ENCODE data around the gene VAT1L. TPM values are rescaled to one million over a fixed set of nuclear protein-coding genes. Genes with fewer than 3 reads are reported as not detected.

The VAT1L gene
- total RNA-seq, 3 donors from 2014 or later (not counting 1 experiment from before 2014, with no cell fraction given): not detected

DNA sequence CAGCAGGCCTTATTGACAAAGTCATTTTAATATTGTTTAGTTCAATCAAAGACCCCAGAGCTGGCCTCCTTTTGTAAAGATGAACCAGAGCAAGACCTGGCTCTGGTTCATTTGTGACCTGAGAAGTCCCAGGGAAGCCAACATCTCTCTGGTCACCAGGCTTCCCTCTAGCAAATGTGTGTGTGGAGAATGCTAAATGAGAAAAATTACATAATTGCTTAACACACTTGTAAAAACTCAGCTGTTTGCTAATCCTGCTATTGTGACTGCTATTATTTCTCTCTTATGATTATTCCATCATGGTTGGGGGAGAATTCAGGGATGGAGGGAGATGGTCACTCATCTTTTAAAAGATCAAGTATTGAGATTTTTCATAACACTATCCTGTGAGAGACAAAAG is 139.7 kb downstream of the VAT1L start:
- Histone ChIP-seq H3K9me3 (ENCODE audit: control insufficient read depth, insufficient read depth, low read length) (no peaks in the 10 kb centered on the region), H3K36me3 (ENCODE audit: control insufficient read depth, insufficient read depth, low read length) (no peaks in the 10 kb centered on the region), H3K27ac (ENCODE audit: low read length) (no peak overlapping the region), H3K27me3 (ENCODE audit: control insufficient read depth, insufficient read depth, low read length) (no peaks in the 10 kb centered on the region), H3K4me1 (ENCODE audit: control insufficient read depth, insufficient read depth, low read length) (no peaks in the 10 kb centered on the region), H3K4me3 (ENCODE audit: low read length) (no peak overlapping the region)
- intact Hi-C loops (cut with micrococcal nuclease): no loop called here
- TF ChIP-seq, protein P1, sequence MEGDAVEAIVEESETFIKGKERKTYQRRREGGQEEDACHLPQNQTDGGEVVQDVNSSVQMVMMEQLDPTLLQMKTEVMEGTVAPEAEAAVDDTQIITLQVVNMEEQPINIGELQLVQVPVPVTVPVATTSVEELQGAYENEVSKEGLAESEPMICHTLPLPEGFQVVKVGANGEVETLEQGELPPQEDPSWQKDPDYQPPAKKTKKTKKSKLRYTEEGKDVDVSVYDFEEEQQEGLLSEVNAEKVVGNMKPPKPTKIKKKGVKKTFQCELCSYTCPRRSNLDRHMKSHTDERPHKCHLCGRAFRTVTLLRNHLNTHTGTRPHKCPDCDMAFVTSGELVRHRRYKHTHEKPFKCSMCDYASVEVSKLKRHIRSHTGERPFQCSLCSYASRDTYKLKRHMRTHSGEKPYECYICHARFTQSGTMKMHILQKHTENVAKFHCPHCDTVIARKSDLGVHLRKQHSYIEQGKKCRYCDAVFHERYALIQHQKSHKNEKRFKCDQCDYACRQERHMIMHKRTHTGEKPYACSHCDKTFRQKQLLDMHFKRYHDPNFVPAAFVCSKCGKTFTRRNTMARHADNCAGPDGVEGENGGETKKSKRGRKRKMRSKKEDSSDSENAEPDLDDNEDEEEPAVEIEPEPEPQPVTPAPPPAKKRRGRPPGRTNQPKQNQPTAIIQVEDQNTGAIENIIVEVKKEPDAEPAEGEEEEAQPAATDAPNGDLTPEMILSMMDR (IDR thresholded peaks at IDR 0.05): no peak
- peaks cover 0 to 2% of the 10 kb centered on the region in 2 donors for H3K27me3 Mint-ChIP-seq (ENCODE audit: low read depth in 2 of 2)
- DNase-seq (no peak), ATAC-seq (no peak)
- H3K4me3 Mint-ChIP-seq: no peak overlapping the region
- H3K9me3 Mint-ChIP-seq: no peaks in the 10 kb centered on the region
- no peak overlapping the region for H3K27ac Mint-ChIP-seq
- no peaks in the 10 kb centered on the region for H3K36me3 Mint-ChIP-seq
- no peaks in the 10 kb centered on the region for H3K4me1 Mint-ChIP-seq

DNA sequence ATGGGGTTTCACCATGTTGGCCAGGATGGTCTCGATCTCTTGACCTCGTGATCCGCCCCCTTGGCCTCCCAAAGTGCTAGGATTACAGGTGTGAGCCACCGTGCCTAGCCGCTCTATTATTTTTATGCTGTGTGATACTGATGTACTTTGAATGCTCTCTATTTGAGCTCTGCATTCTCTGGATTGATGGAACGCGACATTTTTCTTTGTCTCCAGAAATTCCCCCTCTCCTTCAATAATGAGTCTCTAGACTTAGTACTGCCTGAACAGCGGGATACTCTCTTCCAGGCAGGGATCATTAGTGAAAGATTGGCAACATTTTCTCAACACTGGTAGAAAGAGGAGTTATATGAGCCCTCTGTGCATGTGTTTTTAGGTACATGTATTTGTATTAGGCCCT is 140.6 kb downstream of the VAT1L start:
- Histone ChIP-seq H3K27me3 (ENCODE audit: control insufficient read depth, insufficient read depth, low read length) (no peaks in the 10 kb centered on the region), H3K9me3 (ENCODE audit: control insufficient read depth, insufficient read depth, low read length) (no peaks in the 10 kb centered on the region), H3K4me1 (ENCODE audit: control insufficient read depth, insufficient read depth, low read length) (no peaks in the 10 kb centered on the region), H3K27ac (ENCODE audit: low read length) (no peak overlapping the region), H3K4me3 (ENCODE audit: low read length) (no peak overlapping the region), H3K36me3 (ENCODE audit: control insufficient read depth, insufficient read depth, low read length) (no peaks in the 10 kb centered on the region)
- no peaks in the 10 kb centered on the region for H3K36me3 Mint-ChIP-seq
- WGBS (ENCODE audit: insufficient coverage): 95% methylated on average over 8 of the region's 8 CpGs
- no peak overlapping the region for H3K27ac Mint-ChIP-seq
- no peaks in the 10 kb centered on the region for H3K4me1 Mint-ChIP-seq
- no peaks in the 10 kb centered on the region for H3K9me3 Mint-ChIP-seq
- intact Hi-C loops (cut with micrococcal nuclease): no loop called here
- TF ChIP-seq, protein P1 (IDR thresholded peaks at IDR 0.05): no peak
- peaks cover 8 to 10% of the 10 kb centered on the region in 2 donors for H3K27me3 Mint-ChIP-seq (ENCODE audit: low read depth in 2 of 2)
- H3K4me3 Mint-ChIP-seq: no peak overlapping the region
- ATAC-seq (no peak), DNase-seq (no peak)

DNA sequence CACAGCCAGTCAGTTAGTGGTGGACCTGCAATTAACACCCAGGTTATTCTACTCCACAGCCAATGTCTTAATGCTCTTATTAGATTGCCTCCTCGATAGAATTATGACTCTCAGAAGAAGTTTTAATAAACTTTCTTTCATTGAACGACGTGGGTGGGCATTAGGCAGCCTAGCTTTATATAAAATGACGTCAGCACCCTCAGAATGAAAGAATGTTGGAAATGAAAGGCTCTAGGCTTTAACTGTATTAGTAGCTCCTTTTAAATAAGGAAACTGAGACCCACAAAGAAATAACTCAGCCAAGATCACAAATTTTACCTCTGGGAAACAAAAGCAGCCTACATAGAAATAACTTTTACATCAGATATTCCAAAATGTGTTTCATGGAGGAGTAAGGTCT is 142.7 kb downstream of the VAT1L start:
- Histone ChIP-seq H3K4me3 (ENCODE audit: low read length) (no peak overlapping the region), H3K9me3 (ENCODE audit: control insufficient read depth, insufficient read depth, low read length) (no peaks in the 10 kb centered on the region), H3K36me3 (ENCODE audit: control insufficient read depth, insufficient read depth, low read length) (no peaks in the 10 kb centered on the region), H3K27ac (ENCODE audit: low read length) (no peak overlapping the region), H3K27me3 (ENCODE audit: control insufficient read depth, insufficient read depth, low read length) (no peaks in the 10 kb centered on the region), H3K4me1 (ENCODE audit: control insufficient read depth, insufficient read depth, low read length) (no peaks in the 10 kb centered on the region)
- Mint-ChIP-seq H3K36me3 (no peaks in the 10 kb centered on the region), H3K4me3 (no peak overlapping the region), H3K4me1 (no peaks in the 10 kb centered on the region), H3K27me3 (ENCODE audit: low read depth in 2 of 2) (peaks cover 9 to 10% of the 10 kb centered on the region in 2 donors), H3K9me3 (no peaks in the 10 kb centered on the region), H3K27ac (no peak overlapping the region)
- no peak for ATAC-seq
- WGBS (ENCODE audit: insufficient coverage): 88% methylated on average over 4 of the region's 4 CpGs
- intact Hi-C loops (cut with micrococcal nuclease): no loop called here
- TF ChIP-seq, protein P1 (IDR thresholded peaks at IDR 0.05): no peak
- DNase-seq: no peak

DNA sequence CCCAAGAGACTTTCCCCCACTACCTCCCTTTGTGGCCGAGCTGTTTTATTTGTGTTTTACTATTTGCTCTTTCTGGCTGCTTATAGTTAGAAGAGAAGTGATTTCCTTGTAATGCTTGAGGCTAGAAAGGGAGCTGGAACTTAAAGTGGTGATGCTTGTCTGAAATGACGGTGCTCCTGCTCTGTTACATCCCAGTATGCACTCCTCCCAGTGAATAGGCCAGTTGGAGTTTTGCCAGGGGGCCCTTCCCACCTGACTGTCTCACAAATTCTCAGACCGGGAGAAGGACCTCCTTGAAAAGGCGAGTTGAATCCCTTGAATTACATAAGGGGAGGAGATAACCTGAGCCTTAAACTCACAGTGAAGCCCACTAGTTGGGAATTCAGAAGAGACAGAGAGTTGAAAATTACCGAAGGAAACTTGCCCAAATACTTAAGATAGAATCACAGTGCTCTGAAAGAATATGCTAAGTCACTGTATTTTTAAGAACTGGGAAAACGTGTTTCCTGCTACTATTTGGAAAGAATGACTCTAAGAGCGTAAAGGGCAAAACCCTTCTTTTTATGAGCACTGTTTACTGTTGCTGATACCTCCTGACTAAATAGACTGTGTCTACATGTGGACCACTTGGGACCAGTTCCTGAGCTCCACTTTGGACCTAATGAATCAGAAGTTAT is 149.2 kb downstream of the VAT1L start:
- Histone ChIP-seq H3K27me3 (ENCODE audit: control insufficient read depth, insufficient read depth, low read length) (no peaks in the 10 kb centered on the region), H3K4me3 (ENCODE audit: low read length) (no peak overlapping the region), H3K27ac (ENCODE audit: low read length) (no peak overlapping the region), H3K9me3 (ENCODE audit: control insufficient read depth, insufficient read depth, low read length) (no peaks in the 10 kb centered on the region), H3K4me1 (ENCODE audit: control insufficient read depth, insufficient read depth, low read length) (no peaks in the 10 kb centered on the region), H3K36me3 (ENCODE audit: control insufficient read depth, insufficient read depth, low read length) (no peaks in the 10 kb centered on the region)
- ATAC-seq (no peak), DNase-seq (no peak)
- peaks cover 8 to 9% of the 10 kb centered on the region in 2 donors for H3K27me3 Mint-ChIP-seq (ENCODE audit: low read depth in 2 of 2)
- no peak overlapping the region for H3K27ac Mint-ChIP-seq
- H3K9me3 Mint-ChIP-seq: no peaks in the 10 kb centered on the region
- intact Hi-C loops (cut with micrococcal nuclease): no loop called here
- no peaks in the 10 kb centered on the region for H3K36me3 Mint-ChIP-seq
- H3K4me1 Mint-ChIP-seq: no peaks in the 10 kb centered on the region
- 33% methylated on average over 6 of the region's 7 CpGs for WGBS (ENCODE audit: insufficient coverage)
- TF ChIP-seq, protein P1 (IDR thresholded peaks at IDR 0.05): no peak
- H3K4me3 Mint-ChIP-seq: no peak overlapping the region
